Hepatocyte (in vitro differentiated cells): Measurements from ENCODE around the gene ZNF653.

Source experiments
- EZH2 ChIP-seq: fragments of 200-600 bp; sonication (generic); IDR thresholded peaks from 2 replicates; pipeline ENCODE4 v1.6.1; 2016; ENCODE audit warnings: antibody characterized with exemption, mild to moderate bottlenecking, borderline replicate concordance
- TF ChIP-seq, protein P1 (sequence below): fragments of 200-600 bp; sonication (generic); IDR thresholded peaks from 2 replicates; pipeline ENCODE4 v1.5.1; 2016; ENCODE audit warnings: antibody characterized with exemption, mild to moderate bottlenecking; ENCODE audit not compliant: poor library complexity

DNA sequence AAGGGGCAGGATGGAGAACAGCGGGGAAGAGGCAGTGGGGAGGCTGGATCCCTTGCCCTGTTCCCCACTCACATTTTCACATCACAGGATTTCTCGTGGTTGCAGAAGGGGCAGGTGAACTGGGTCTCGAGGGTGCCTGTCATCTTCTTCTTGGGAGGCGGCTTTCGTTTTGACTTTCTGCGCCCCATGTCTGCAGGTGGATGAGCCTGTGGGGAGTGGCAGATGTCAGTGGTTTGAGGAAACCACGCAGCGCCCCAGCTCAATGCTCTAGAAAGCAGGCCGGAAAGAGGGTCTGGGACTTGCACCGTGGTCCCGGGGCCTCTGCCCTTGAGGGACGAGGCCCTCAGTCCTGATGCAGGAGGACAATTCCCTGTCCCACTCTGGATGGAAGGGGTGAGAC lies 48.5 kb upstream of the ZNF653 start:
- TF ChIP-seq, protein P1, sequence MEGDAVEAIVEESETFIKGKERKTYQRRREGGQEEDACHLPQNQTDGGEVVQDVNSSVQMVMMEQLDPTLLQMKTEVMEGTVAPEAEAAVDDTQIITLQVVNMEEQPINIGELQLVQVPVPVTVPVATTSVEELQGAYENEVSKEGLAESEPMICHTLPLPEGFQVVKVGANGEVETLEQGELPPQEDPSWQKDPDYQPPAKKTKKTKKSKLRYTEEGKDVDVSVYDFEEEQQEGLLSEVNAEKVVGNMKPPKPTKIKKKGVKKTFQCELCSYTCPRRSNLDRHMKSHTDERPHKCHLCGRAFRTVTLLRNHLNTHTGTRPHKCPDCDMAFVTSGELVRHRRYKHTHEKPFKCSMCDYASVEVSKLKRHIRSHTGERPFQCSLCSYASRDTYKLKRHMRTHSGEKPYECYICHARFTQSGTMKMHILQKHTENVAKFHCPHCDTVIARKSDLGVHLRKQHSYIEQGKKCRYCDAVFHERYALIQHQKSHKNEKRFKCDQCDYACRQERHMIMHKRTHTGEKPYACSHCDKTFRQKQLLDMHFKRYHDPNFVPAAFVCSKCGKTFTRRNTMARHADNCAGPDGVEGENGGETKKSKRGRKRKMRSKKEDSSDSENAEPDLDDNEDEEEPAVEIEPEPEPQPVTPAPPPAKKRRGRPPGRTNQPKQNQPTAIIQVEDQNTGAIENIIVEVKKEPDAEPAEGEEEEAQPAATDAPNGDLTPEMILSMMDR: no peak
- no peak for TF ChIP-seq EZH2
